NOMO-1 treated with dmso at 0.1 percent for 144 hours (cell line): ENCODE measurements around the gene GRIK1.

Experiments
- DNase-seq: peaks from one replicate; lab custom pipeline; 2025; ENCODE audit not compliant: unreplicated experiment; lab: John Stamatoyannopoulos, UW

GRIK1 gene

GRCh38 chr21:29675451-29675850 is 264.3 kb downstream of the GRIK1 start:
- no peak for DNase-seq

DNA sequence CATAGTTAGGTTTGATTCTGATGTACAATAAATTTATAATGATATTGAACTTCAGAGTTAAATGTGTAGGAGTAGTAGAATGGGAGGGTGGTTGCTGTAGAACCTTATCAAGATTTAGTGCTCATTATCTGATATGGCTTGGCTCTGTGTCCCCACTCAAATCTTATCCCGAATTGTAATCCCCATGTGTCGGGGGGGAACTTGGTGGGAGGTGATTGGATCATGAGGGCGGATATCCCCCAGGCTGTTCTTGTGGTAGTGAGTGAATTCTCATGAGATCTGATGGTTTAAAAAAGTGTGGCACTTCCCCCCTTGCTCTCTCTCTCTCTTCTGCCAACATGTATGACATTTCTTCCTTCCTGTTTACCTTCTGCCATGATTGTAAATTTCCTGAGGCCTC is 265.5 kb downstream of the GRIK1 start:
- no peak for DNase-seq

DNA sequence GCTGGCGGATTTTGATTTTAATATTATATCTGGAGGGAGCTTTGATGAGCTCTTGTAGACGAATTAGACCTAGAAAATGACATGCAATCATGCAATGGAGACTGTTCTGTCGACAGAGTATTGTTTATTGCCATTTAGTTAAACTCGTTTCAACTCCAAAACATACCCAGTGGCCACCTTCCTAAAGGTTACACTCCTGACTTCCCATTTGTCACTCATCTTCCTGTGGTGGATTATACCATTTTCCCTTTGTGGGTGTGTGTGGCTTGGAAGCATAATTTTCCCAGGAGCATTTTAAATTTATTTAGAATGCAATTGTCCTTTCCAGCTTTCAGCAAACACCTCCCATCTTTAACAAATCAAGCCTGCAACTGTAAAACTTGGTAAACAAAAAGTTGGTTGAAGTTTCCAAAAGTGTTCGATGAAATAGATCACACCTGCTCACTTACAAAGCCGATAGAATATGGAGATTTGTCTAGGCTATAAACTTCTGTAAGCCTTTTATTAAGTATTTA is 266.6 kb downstream of the GRIK1 start:
- DNase-seq = no peak

DNA sequence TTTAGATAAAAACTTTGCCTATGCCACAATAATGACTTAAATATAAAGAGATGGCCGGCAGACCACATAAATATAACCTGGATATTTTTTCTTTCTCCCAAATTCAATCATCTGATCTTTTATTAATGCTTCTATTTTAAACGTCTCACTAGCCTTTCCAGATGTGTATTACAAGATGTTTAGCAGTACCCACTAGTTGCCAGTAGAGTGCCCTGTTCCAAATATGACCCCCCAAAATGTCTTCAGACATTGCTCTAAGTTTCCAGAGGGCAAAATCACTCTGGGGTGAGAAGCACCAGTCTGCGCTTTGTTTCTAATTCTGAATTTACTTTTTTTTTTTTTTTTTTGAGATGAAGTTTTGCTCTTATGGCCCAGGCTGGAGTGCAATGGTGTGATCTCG is 268.1 kb downstream of the GRIK1 start:
- DNase-seq = no peak

DNA sequence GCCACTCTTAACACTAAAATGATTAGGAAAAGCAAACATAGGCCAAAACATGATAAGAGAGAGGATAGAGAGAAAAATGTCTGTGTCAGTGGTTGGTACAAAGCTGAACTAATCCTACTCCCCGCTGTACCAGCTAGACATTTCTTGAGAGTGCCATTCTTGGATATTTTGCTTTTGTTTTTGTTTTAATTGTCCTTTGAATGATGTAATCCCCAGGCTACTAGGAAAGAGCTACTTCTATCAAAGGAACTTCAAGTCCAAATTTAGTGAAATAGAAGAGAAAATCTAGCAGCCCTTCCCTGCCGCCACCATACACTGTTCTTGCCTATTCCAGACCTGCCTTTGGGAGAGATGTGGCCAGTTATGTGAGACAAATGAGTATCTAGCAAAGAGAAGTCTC is 269.6 kb downstream of the GRIK1 start:
- DNase-seq = no peak

DNA sequence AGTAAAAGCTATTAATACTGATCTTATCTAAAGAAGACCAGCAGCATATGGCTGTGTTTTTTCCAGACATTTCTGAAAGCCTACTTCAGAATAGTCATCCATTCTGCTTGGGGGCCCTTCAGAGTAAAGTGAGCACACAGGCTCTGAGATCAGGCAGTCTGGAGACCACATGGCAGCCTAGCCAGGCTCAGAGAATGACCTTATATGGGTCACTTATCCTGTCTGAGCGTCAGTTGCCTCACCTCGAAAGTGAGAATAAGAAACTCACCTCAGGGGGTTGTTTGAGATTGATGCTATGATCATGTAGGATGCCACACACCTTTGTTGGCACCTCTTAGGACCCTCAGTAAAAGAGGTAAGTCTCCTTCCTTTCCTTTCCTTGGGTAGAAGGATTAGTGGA is 270.4 kb downstream of the GRIK1 start:
- no peak for DNase-seq

- DNase-seq = peak; percentile 42
Measured at GRCh38 chr21:29667651-29668050, 272.1 kb downstream of the GRIK1 start.

- no peak for DNase-seq
Measured at GRCh38 chr21:29664615-29665014, 275.2 kb downstream of the GRIK1 start.

- no peak for DNase-seq
Measured at GRCh38 chr21:29661672-29662442, 277.9 kb downstream of the GRIK1 start.

GRCh38 chr21:29660047-29660720 is 279.6 kb downstream of the GRIK1 start:
- DNase-seq = no peak

GRCh38 chr21:29658934-29659203 is 280.9 kb downstream of the GRIK1 start:
- no peak for DNase-seq

DNA sequence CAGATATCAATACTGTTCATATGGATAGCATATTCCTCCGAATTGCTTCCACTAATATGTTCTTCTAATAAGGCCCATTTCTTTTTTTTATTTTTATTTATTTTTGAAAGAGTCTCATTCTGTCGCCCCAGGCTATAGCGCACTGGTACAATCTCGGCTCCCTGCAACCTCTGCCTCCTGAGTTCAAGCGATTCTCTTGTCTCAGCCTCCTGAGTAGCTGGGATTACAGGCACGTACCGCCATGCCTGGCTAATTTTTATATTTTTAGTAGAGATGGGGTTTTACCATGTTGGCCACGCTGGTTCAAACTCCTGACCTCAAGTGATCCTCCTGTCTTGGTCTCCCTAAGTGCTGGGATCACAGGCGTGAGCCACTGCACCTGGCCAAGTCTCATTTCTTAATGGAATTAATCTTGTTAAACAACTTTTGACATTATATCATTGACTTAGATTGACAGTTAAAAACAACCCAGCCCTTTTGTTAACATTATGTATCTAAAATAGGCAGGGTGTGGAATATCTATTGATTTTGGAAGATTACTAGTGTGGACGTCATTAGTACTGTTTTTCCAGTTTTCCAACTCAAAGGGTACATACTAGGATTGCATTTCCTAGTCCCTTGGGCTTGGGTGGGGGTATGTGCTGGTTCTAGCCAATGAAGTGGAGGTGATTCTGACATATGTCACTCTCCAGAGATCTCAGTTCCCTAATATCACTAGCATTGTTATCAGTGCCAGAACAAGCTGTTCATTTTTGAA is 281.4 kb downstream of the GRIK1 start:
- no peak for DNase-seq

DNA sequence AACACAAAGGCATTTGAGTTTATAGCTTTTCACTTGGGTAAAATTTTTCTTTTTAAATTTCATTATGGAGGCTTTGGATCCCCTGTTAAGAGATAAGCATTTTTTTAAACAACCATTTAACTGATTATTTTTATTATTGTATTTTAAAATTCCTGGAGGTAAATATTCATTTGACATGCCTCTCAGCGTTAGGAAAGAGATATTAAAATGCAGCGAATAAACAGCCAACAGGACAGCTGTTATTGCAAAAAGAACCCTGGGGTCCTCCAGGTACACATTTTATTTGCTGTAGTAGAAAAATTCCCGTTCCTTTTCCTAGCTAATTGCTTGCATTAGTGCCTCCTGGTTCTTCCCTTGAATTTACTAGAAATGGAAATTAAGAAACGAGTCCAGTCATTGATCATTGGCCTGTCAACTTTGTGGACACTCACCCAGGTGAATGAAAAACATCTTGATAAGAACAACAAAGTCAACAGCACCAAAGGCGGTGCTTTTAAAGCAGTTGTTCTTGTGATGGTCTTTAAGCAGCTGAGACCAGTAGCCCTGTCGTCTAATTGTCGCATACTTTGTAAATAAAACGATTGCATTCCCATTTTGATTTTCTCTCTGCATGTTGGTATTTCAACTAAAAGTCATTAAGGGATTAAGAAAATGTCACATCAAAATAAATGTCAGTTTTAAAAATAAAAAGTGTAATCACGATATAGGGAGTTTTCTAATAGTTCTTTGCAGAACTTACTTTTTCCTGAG is 282.4 kb downstream of the GRIK1 start:
- no peak for DNase-seq

- peak; percentile 76 for DNase-seq
Measured at GRCh38 chr21:29656504-29657239, 283.1 kb downstream of the GRIK1 start.

DNA sequence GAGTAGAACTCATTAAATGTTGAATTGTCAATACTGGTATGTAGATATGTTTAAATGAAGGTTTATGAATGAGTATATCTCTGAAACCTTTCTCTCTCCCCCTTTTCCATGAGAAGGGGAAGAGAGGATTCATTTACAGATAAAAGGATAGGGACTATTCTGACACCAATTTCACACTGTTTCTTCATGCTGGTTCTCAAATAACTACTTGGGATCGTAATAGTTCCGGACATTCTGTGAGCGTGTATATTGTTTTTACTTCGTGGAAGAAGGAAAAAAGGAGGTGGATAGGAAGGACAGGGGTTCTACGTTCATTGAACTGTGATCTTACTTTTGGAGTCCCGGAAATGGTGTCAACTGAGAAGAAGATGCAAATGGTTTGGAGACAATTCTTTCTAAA is 284.2 kb downstream of the GRIK1 start:
- no peak for DNase-seq

GRCh38 chr21:29654855-29655254 is 284.9 kb downstream of the GRIK1 start:
- no peak for DNase-seq

- no peak for DNase-seq
Measured at GRCh38 chr21:29654203-29654602, 285.6 kb downstream of the GRIK1 start.

GRCh38 chr21:29650523-29651022 is 289.2 kb downstream of the GRIK1 start:
- no peak for DNase-seq

DNA sequence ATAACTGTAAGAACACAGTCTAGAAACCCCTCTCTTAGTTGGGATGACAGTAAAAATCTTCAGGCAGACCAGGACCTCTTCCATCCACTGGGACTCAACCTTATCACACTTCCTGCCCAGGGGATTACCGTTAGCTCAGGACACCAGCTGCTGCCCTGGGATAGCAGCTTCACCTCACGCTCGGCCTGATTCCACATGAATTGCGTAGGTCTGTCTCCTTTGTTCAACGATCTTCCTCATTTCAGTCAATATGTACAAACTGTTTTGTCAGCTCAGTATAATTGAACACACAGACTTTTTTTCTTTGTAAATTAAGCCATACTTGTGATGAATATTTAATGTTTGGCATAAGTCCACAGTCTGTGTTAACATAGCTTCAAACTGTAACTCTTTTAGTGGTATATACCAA is 290.4 kb downstream of the GRIK1 start:
- DNase-seq = no peak

DNA sequence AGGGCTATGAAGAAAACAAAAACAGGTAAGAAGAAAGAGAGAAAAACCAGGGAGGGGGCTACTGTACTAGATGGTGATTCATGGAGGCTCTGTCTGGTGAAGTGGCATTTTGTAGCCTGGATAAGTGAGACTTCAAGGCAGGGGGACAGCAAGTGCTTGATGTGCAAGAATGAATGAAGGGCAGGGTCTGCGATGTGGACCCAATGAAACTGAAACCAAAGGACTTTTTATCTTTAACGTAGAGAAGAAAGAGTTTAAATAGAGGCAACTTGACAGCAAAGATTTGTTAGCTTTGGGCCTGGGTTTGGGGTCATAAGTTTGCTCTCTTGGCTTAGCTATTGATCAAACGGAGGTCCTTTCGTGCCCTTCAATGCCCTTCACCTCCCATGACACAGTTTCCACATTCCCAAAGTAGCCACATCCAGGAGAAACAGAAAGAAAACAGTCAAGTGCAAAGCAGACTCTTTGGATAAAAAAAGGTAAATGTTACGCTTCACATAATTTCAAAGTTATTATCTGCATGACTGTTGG is 291.0 kb downstream of the GRIK1 start:
- DNase-seq = no peak
